PC-9 (cell line): ENCODE measurements around the gene C2CD4A. TPM values are rescaled to one million over a fixed set of nuclear protein-coding genes. Genes with fewer than 3 reads are reported as not detected.

Experiments
- BruUV-seq: library from RNA; stranded (reverse); fragments of 400-500 nt; replicated peaks from 2 replicates; lab custom pipeline; 2021; lab: Mats Ljungman, UMichigan
- CTCF ChIA-PET: fragments of 300-600 bp; sonication (Branson Sonifier 250); formaldehyde crosslinking; loops from one replicate; lab custom pipeline; 2022; ENCODE audit warnings: antibody characterized with exemption; lab: Charles Lee
- POLR2A ChIA-PET: fragments of 300-600 bp; sonication (Branson Sonifier 250); formaldehyde crosslinking; loops from one replicate; lab custom pipeline; 2022; ENCODE audit warnings: antibody characterized with exemption; ENCODE audit not compliant: unreplicated experiment; lab: Charles Lee
- DNase-seq, 2 experiments: peaks; one replicate each; pipeline versions ENCODE4 v3.0.0 to v3.0.0-alpha.2; 2015 to 2022; ENCODE audit warnings: mixed read lengths in 1 of 2
- H2AFZ ChIP-seq: fragments of 200-600 bp; sonication (generic); 2 replicates; pipeline ENCODE4 v1.8.1; 2017; ENCODE audit warnings: antibody characterized with exemption
- H3F3A ChIP-seq: fragments of 200-600 bp; sonication (generic); 2 replicates; pipeline ENCODE4 v1.8.1; 2017; ENCODE audit warnings: antibody characterized with exemption, mild to moderate bottlenecking, low read depth; ENCODE audit not compliant: insufficient read depth
- H3K27ac ChIP-seq: fragments of 200-600 bp; sonication (generic); 2 replicates; pipeline ENCODE4 v1.6.1; 2016; ENCODE audit warnings: mixed run types
- H3K27me3 ChIP-seq: fragments of 200-600 bp; sonication (generic); 2 replicates; pipeline ENCODE4 v1.6.1; 2016; ENCODE audit warnings: low read depth, mixed run types; ENCODE audit not compliant: insufficient read depth
- H3K36me3 ChIP-seq: fragments of 200-600 bp; sonication (generic); 2 replicates; pipeline ENCODE4 v1.6.1; 2016; ENCODE audit warnings: low read depth, mixed run types
- H3K4me1 ChIP-seq: fragments of 200-600 bp; sonication (generic); replicated peaks from 2 replicates; pipeline ENCODE4 v1.6.1; 2016; ENCODE audit warnings: mixed run types; ENCODE audit not compliant: insufficient read depth
- H3K4me2 ChIP-seq: fragments of 200-600 bp; sonication (generic); 2 replicates; pipeline ENCODE4 v1.6.1; 2017; ENCODE audit warnings: mixed run types
- H3K4me3 ChIP-seq: fragments of 200-600 bp; sonication (generic); 2 replicates; pipeline ENCODE4 v1.6.1; 2016; ENCODE audit warnings: mixed run types
- H3K79me2 ChIP-seq: fragments of 200-600 bp; sonication (generic); 2 replicates; pipeline ENCODE4 v1.6.1; 2017; ENCODE audit warnings: low read depth, mixed run types
- H3K9me2 ChIP-seq: fragments of 200-600 bp; sonication (generic); 2 replicates; pipeline ENCODE4 v1.8.1; 2017; ENCODE audit warnings: mild to moderate bottlenecking; ENCODE audit not compliant: insufficient read depth
- H3K9me3 ChIP-seq: fragments of 200-600 bp; sonication (generic); 2 replicates; pipeline ENCODE4 v1.8.1; 2016; ENCODE audit warnings: low read depth; ENCODE audit not compliant: insufficient read depth
- H4K20me1 ChIP-seq: fragments of 200-600 bp; sonication (generic); 2 replicates; pipeline ENCODE4 v1.8.1; 2017; ENCODE audit not compliant: insufficient read depth
- EZH2 ChIP-seq: fragments of 200-600 bp; sonication (generic); IDR thresholded peaks from 2 replicates; pipeline ENCODE4 v1.8.0; 2017; ENCODE audit warnings: antibody characterized with exemption, low read depth
- intact Hi-C: fragments of 100-400 bp; cut with micrococcal nuclease; formaldehyde crosslinking; loops from one replicate; pipeline ENCODE4 v1.10.0; 2022; ENCODE audit not compliant: unreplicated experiment
- total RNA-seq: library from RNA; stranded (reverse); gene quantifications from 2 replicates; pipeline ENCODE4 v1.2.3, GENCODE V29; 2021
- TF ChIP-seq, protein P1 (sequence below): fragments of 200-600 bp; sonication (generic); conservative IDR thresholded peaks from 2 replicates; pipeline ENCODE4 v1.6.1; 2017; ENCODE audit warnings: mixed run types, antibody characterized with exemption, mild to moderate bottlenecking, moderate library complexity

The C2CD4A gene
- total RNA-seq, 1 experiment from 2014 or later: 0.09 TPM

DNA sequence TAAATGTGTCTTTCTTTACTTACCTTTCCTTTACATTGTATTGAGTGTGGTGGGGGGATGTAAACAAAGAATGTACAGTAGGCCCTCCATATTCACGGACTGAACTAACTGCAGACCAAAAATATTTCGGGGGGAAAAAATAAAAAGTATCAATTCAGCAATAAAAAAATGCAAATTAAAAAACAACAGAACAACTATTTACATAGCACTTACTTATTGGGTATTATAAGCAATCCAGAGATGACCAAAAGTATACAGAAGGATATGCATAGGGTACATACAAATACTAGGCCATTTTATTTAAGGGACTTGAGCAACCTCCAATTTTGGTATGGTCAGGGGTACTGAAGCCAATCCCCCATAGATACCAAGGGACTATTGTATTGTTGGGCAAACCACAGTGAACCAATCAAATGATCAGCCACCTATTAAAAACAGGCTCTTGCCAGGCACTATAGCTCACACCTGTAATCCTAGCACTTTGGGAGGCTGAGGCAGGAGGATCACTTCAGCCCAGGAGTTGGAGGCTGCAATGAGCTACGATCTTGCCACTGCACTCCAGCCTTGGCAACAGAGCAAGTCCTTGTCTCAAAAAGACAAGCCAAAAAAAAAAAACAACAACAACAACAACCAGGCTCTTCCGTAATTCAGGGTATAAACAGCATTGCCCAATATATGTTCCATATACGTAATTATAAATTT is 8.3 kb upstream of the C2CD4A start:
- Histone ChIP-seq H3K4me3 (no peak overlapping the region), H3K4me1 (peaks cover 46% of the 10 kb centered on the region), H4K20me1 (no peaks in the 10 kb centered on the region), H3K27me3 (no peaks in the 10 kb centered on the region), H3K36me3 (0 out of 2 replicates have a peak, but pooled peaks cover 2% of the 10 kb centered on the region), H3K4me2 (peak overlapping the region; percentile 93), H2AFZ (no peak overlapping the region), H3K9me3 (no peaks in the 10 kb centered on the region), H3K79me2 (peaks cover 67% of the 10 kb centered on the region), H3F3A (peaks cover 16% of the 10 kb centered on the region), H3K9me2 (no peaks in the 10 kb centered on the region), H3K27ac (no peak overlapping the region)
- ChIA-PET POLR2A (no interaction called here), CTCF (no interaction called here)
- no TSS peak for BruUV-seq
- no peak for DNase-seq
- TF ChIP-seq, protein P1, sequence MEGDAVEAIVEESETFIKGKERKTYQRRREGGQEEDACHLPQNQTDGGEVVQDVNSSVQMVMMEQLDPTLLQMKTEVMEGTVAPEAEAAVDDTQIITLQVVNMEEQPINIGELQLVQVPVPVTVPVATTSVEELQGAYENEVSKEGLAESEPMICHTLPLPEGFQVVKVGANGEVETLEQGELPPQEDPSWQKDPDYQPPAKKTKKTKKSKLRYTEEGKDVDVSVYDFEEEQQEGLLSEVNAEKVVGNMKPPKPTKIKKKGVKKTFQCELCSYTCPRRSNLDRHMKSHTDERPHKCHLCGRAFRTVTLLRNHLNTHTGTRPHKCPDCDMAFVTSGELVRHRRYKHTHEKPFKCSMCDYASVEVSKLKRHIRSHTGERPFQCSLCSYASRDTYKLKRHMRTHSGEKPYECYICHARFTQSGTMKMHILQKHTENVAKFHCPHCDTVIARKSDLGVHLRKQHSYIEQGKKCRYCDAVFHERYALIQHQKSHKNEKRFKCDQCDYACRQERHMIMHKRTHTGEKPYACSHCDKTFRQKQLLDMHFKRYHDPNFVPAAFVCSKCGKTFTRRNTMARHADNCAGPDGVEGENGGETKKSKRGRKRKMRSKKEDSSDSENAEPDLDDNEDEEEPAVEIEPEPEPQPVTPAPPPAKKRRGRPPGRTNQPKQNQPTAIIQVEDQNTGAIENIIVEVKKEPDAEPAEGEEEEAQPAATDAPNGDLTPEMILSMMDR: no peak
- no peak for TF ChIP-seq EZH2
- intact Hi-C loops: no loop called here

DNA sequence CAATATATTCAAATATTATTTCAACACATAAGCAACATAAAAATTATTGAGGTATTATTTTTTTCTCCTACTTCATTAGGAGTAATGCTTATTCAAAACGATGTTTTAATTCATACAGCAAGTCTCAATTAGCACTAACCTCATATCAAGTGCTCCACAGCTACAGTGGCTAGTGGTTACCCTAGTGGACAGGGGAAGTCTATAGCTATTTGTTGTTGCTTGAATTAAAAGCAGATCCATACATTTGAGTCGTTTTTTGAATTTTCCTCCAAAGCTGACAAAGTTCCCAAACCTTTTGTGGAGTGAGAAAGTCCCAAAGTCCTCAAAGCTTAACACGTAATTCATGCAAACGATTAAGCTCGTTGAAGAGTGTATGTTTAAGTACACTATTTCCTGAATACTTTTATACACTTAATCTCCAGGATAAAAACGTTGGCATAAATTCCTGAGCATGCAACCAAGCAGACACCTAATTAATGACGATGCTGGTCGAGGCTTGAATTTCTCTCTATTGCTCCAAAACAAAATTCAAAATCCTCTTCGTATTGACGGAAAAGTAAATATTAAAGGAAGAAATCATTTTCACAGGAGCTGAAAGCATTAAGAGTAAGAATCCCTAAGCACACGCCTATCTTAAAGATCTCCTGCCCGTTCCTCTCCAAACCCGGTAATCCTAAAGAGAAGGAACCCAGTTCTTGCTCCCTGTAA is 7.5 kb upstream of the C2CD4A start:
- TF ChIP-seq EZH2: no peak
- TF ChIP-seq, protein P1: no peak
- ChIA-PET POLR2A (no interaction called here), CTCF (interaction anchor here (0.6 to 1.1 kb wide), 2 partner anchors 14 to 15 kb away, joined by 5 to 8 read pairs; no protein-coding TSS in a partner anchor)
- Histone ChIP-seq H2AFZ (peak overlapping the region; percentile 91), H3K4me1 (peaks cover 54% of the 10 kb centered on the region), H3K9me3 (no peaks in the 10 kb centered on the region), H3K79me2 (peaks cover 59% of the 10 kb centered on the region), H4K20me1 (no peaks in the 10 kb centered on the region), H3K27ac (peak overlapping the region; percentile 44), H3F3A (peaks cover 22% of the 10 kb centered on the region), H3K9me2 (no peaks in the 10 kb centered on the region), H3K36me3 (0 out of 2 replicates have a peak, but pooled peaks cover 2% of the 10 kb centered on the region), H3K4me2 (peak overlapping the region; percentile 93), H3K4me3 (peak overlapping the region; percentile 85), H3K27me3 (no peaks in the 10 kb centered on the region)
- BruUV-seq: no TSS peak
- no peak for DNase-seq
- intact Hi-C loops: no loop called here

DNA sequence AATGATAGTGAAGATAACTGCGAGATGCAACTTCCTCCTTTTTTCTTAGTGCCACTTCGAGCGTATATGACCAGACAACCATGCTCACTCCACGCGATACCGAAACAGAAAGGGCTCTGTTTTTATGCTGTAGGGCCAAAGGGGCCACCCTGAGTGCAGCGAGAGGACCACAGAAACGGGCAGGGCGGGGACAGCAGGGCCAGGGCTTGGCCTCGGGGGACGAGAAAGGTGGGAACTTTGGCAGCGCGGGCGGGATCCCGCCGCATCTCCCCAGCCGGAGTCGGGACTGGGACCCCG is 7.0 kb upstream of the C2CD4A start:
- Histone ChIP-seq H3K9me2 (no peaks in the 10 kb centered on the region), H3K36me3 (0 out of 2 replicates have a peak, but pooled peaks cover 2% of the 10 kb centered on the region)
- intact Hi-C loops: no loop called here

More for the DNA sequence above, 7.0 kb upstream of the C2CD4A start:
- Histone ChIP-seq H2AFZ (peak overlapping the region; percentile 91), H4K20me1 (no peaks in the 10 kb centered on the region), H3K4me1 (peaks cover 55% of the 10 kb centered on the region), H3F3A (peaks cover 26% of the 10 kb centered on the region), H3K4me3 (peak overlapping the region; percentile 85), H3K27me3 (no peaks in the 10 kb centered on the region), H3K4me2 (peak overlapping the region; percentile 93), H3K27ac (peak overlapping the region; percentile 44), H3K79me2 (peaks cover 54% of the 10 kb centered on the region), H3K9me3 (no peaks in the 10 kb centered on the region)
- peak; percentile 38 to 49 for DNase-seq
- ChIA-PET CTCF (interaction anchor here (0.6 to 1.1 kb wide), 3 partner anchors 14 to 59 kb away, joined by 3 to 8 read pairs (median 5); no protein-coding TSS in a partner anchor), POLR2A (no interaction called here)
- TF ChIP-seq, protein P1: no peak
- TF ChIP-seq EZH2: no peak
- TSS peak; percentile 37 for BruUV-seq
